K562 (cell line): Measurements from ENCODE around the gene TOM1. TPM values are rescaled to one million over a fixed set of nuclear protein-coding genes. Genes with fewer than 3 reads are reported as not detected.

ENCODE experiments used
- ATAC-seq: fragments of 200-7000 bp; cut with Tn5 transposase; 3 replicates; pipeline ENCODE4 v1.9.1; 2020; ENCODE audit warnings: moderate library complexity
- BruUV-seq: library from RNA; stranded (reverse); fragments of 400-500 nt; replicated peaks from 2 replicates; lab custom pipeline; 2021; lab: Mats Ljungman, UMichigan
- CTCF ChIA-PET: fragments of 300-600 bp; formaldehyde crosslinking; extraction: SDS; loops from one replicate; lab custom pipeline; 2021; ENCODE audit warnings: low intra/inter-chr PET ratio; lab: Yijun Ruan, JAX
- POLR2A ChIA-PET: fragments of 300-600, 350-650 bp; sonication (Branson Sonifier 250); formaldehyde crosslinking; extraction: SDS; loops from one replicate; lab custom pipeline; 2021; ENCODE audit warnings: antibody characterized with exemption, inconsistent platforms; lab: Yijun Ruan, JAX
- DNase-seq, 4 experiments: peaks; one replicate each; pipeline versions ENCODE4 v3.0.0 to v3.0.0-alpha.2; 2011 to 2018; ENCODE audit warnings: low spot score in 3 of 4, mixed read lengths in 3 of 4; ENCODE audit errors: extremely low read depth in 1 of 4
- FAIRE-seq: peaks from 2 replicates; lab custom pipeline; 2011; peaks lifted over from hg19 to GRCh38; lab: Jason Lieb, UNC
- H2AFZ ChIP-seq: 2 replicates; pipeline ENCODE4 v1.6.0; 2011; ENCODE audit warnings: low read depth, low read length, control low read depth, inconsistent platforms
- H3K27ac ChIP-seq: fragments of 200-600 bp; 3 replicates; pipeline ENCODE4 v1.8.0; 2011; ENCODE audit warnings: low read depth, mild to moderate bottlenecking, control low read depth, inconsistent platforms, low read length, moderate library complexity, mixed read lengths; ENCODE audit errors: extremely low read depth
- H3K27me3 ChIP-seq, 2 experiments: fragments of 300-600 bp in 1 of 2; 2 replicates in 1 of 2; 3 replicates in 1 of 2; pipeline versions ENCODE4 v1.6.0 to v1.8.0; 2011; ENCODE audit warnings: inconsistent platforms in 2 of 2, low read length in 2 of 2, mild to moderate bottlenecking in 1 of 2, mixed read lengths in 1 of 2, moderate library complexity in 1 of 2; ENCODE audit not compliant: control insufficient read depth in 2 of 2, insufficient read depth in 2 of 2
- H3K36me3 ChIP-seq: fragments of 300-600 bp; 3 replicates; pipeline ENCODE4 v1.8.0; 2011; ENCODE audit warnings: mild to moderate bottlenecking, low read length, inconsistent platforms; ENCODE audit not compliant: control insufficient read depth, insufficient read depth
- H3K4me1 ChIP-seq, 2 experiments: fragments of 200-600 bp in 1 of 2; replicated peaks in 1 of 2; 2 replicates in 1 of 2; 3 replicates in 1 of 2; pipeline versions ENCODE4 v1.5.1 to v1.8.0; 2011; ENCODE audit warnings: inconsistent platforms in 2 of 2, low read length in 2 of 2, mild to moderate bottlenecking in 1 of 2, mixed read lengths in 1 of 2, moderate library complexity in 1 of 2; ENCODE audit not compliant: control insufficient read depth in 2 of 2, insufficient read depth in 2 of 2
- H3K4me2 ChIP-seq: 2 replicates; pipeline ENCODE4 v1.6.1; 2011; ENCODE audit warnings: low read length, control low read depth, inconsistent platforms, mixed read lengths; ENCODE audit not compliant: insufficient read depth
- H3K4me3 ChIP-seq: fragments of 200-600 bp; sonication (generic), shearing (Covaris generic); 2 replicates; pipeline ENCODE4 v1.5.1; 2016; ENCODE audit warnings: control low read depth, inconsistent platforms
- H3K79me2 ChIP-seq: fragments of 200-600 bp; 3 replicates; pipeline ENCODE4 v1.8.0; 2011; ENCODE audit warnings: low read length, inconsistent platforms; ENCODE audit not compliant: control insufficient read depth, insufficient read depth
- H3K9ac ChIP-seq, 2 experiments: 2 replicates each; pipeline versions ENCODE4 v1.6.0 to v1.6.1; 2011; ENCODE audit warnings: low read depth in 2 of 2, low read length in 2 of 2, control low read depth in 1 of 2, inconsistent platforms in 1 of 2, mild to moderate bottlenecking in 1 of 2, mixed read lengths in 1 of 2; ENCODE audit not compliant: insufficient read depth in 1 of 2
- H3K9me1 ChIP-seq: one replicate; pipeline ENCODE4 v1.6.0; 2011; ENCODE audit warnings: inconsistent platforms, mild to moderate bottlenecking, low read length, moderate library complexity; ENCODE audit not compliant: control insufficient read depth, insufficient read depth
- H3K9me3 ChIP-seq: replicated peaks from 2 replicates; pipeline ENCODE4 v1.5.1; 2011; ENCODE audit warnings: low read depth, low read length, inconsistent platforms; ENCODE audit not compliant: control insufficient read depth, insufficient read depth
- H4K20me1 ChIP-seq: replicated peaks from 2 replicates; pipeline ENCODE4 v1.6.1; 2011; ENCODE audit warnings: low read length, inconsistent platforms, mixed read lengths; ENCODE audit not compliant: control insufficient read depth, insufficient read depth
- ATF4 ChIP-seq: fragments of 450-650 bp; formaldehyde crosslinking; IDR thresholded peaks from 2 replicates; pipeline ENCODE4 v1.4.0; 2022; ENCODE audit warnings: mild to moderate bottlenecking, moderate library complexity
- BCOR ChIP-seq: fragments of 450-650 bp; IDR thresholded peaks from 2 replicates; pipeline ENCODE4 v1.6.1; 2016
- ELF4 ChIP-seq: fragments of 450-650 bp; formaldehyde crosslinking; IDR thresholded peaks from 2 replicates; pipeline ENCODE4 v1.4.0; 2022; ENCODE audit warnings: missing genetic modification characterization
- NCOA4 ChIP-seq: fragments of 450-650 bp; IDR thresholded peaks from 2 replicates; pipeline ENCODE4 v1.6.1; 2018; ENCODE audit warnings: mild to moderate bottlenecking; ENCODE audit not compliant: partially characterized antibody
- NR2C1 ChIP-seq, 2 experiments: fragments of 450-650 bp; IDR thresholded peaks; 2 replicates each; pipeline ENCODE4 v1.6.1; 2017; ENCODE audit warnings: mild to moderate bottlenecking in 2 of 2, antibody characterized with exemption in 1 of 2, inconsistent platforms in 1 of 2, missing compliant biosample characterization in 1 of 2, missing genetic modification characterization in 1 of 2
- PCBP1 ChIP-seq: fragments of 200-400 bp; formaldehyde crosslinking; IDR thresholded peaks from 2 replicates; pipeline ENCODE4 v1.6.1; 2018; ENCODE audit warnings: mild to moderate bottlenecking, low read depth, low read length; ENCODE audit not compliant: poor library complexity, severe bottlenecking
- PPARD ChIP-seq: fragments of 250-450 bp; sonication (Bioruptor Pico); IDR thresholded peaks from 2 replicates; pipeline ENCODE4 v1.8.0; 2022; ENCODE audit warnings: inconsistent platforms, mild to moderate bottlenecking, moderate library complexity
- PTBP1 ChIP-seq: fragments of 200-400 bp; formaldehyde crosslinking; IDR thresholded peaks from 2 replicates; pipeline ENCODE4 v1.6.1; 2017; ENCODE audit warnings: low read depth, low read length
- SAFB ChIP-seq: fragments of 200-400 bp; formaldehyde crosslinking; IDR thresholded peaks from 2 replicates; pipeline ENCODE4 v1.6.1; 2017; ENCODE audit warnings: low read depth, low read length, borderline replicate concordance
- SAP30 ChIP-seq: fragments of 200-600 bp; sonication (generic); IDR thresholded peaks from 2 replicates; pipeline ENCODE4 v1.6.1; 2012; ENCODE audit warnings: borderline replicate concordance, low read depth, mild to moderate bottlenecking, moderate library complexity, low read length, control low read depth, inconsistent platforms; ENCODE audit not compliant: insufficient read depth, poor library complexity, severe bottlenecking
- ZNF140 ChIP-seq: fragments of 250-450 bp; sonication (Bioruptor Pico); IDR thresholded peaks from 2 replicates; pipeline ENCODE4 v1.8.0; 2021; ENCODE audit warnings: moderate library complexity, mild to moderate bottlenecking, inconsistent platforms
- ZNF23 ChIP-seq: fragments of 250-450 bp; sonication (Bioruptor Pico); IDR thresholded peaks from 2 replicates; pipeline ENCODE4 v1.4.0; 2020; ENCODE audit warnings: mild to moderate bottlenecking
- ZNF551 ChIP-seq: fragments of 250-450 bp; sonication (Bioruptor Pico); IDR thresholded peaks from 2 replicates; pipeline ENCODE4 v1.5.0; 2021; ENCODE audit warnings: mild to moderate bottlenecking, moderate library complexity
- WGBS: fragments of 100-300 bp; shearing (Covaris generic); methylation state at CpG from one replicate; pipeline ENCODE4 v1.1.6; 2016; ENCODE audit warnings: low coverage, mixed read lengths; ENCODE audit not compliant: insufficient coverage; ENCODE audit errors: missing lambda C conversion rate; 5-methylcytosine and 5-hydroxymethylcytosine counted together
- in situ Hi-C: fragments of 300-500 bp; cut with MboI; formaldehyde crosslinking; loops from 4 replicates; pipeline ENCODE4 v1.15.0; 2018; ENCODE audit warnings: inconsistent platforms, mixed read lengths
- intact Hi-C: fragments of 100-400 bp; cut with micrococcal nuclease; formaldehyde crosslinking; loops from 2 replicates; pipeline ENCODE4 v1.14.2; 2022
- polyA plus RNA-seq, 8 experiments: library from polyadenylated mRNA; depleted of rRNA in 4 of 8; stranded (reverse) in 5 of 8; unstranded in 3 of 8; fragments of >200 nt; fragmentation: Nextera tagmentation in 2 of 8; fragmentation: Illumina TruSeq in 1 of 8; extraction: Ambion mirVana in 2 of 8; extraction: Trizol in 1 of 8; gene quantifications; 2 replicates each; pipeline versions ENCODE4 v1.2.1 to v1.2.3, GENCODE V29; 2011 to 2014; ENCODE audit warnings: inconsistent platforms in 1 of 8, missing spikeins in 1 of 8
- total RNA-seq, 7 experiments: library from RNA; depleted of rRNA in 6 of 7; stranded (reverse); fragments of >200 nt in 6 of 7; fragmentation: Illumina TruSeq in 2 of 7; extraction: Trizol in 2 of 7; gene quantifications; 2 replicates each; pipeline versions ENCODE4 v1.2.1 to v1.2.3, GENCODE V29; 2011 to 2021; ENCODE audit warnings: low replicate concordance in 1 of 7

Gene TOM1
- total and polyA plus RNA-seq, 9 of the 15 experiments (the other 6 are each of a cell fraction or from before 2014, with no cell fraction given) = 0.64 to 20.6 (median 12.0) TPM

GRCh38 chr22:35343664-35344550 lies 44.2 kb downstream of the TOM1 start:
- no peak overlapping the region for H3K4me3 ChIP-seq
- H3K9me3 ChIP-seq = no peaks in the 10 kb centered on the region
- no peaks in the 10 kb centered on the region for H3K79me2 ChIP-seq
- ChIA-PET CTCF (no interaction called here), POLR2A (no interaction called here)
- H3K9ac ChIP-seq = no peak overlapping the region
- TF ChIP-seq PTBP1 = no peak
- 0 out of 2 replicates have a peak, but pooled peaks have one; percentile 26 for TF ChIP-seq ELF4
- no peak overlapping the region for H2AFZ ChIP-seq
- H3K4me1 ChIP-seq = peaks cover 0 to 5% of the 10 kb centered on the region in 2 experiments; a peak in 1 of 5 replicates
- peaks cover 3% of the 10 kb centered on the region; the same call in 1 of the 3 replicates for H3K36me3 ChIP-seq
- no peak for ATAC-seq
- WGBS = 91% methylated on average over 8 of the region's 26 CpGs
- no peaks in the 10 kb centered on the region for H3K27me3 ChIP-seq
- H3K9me1 ChIP-seq = no peaks in the 10 kb centered on the region
- FAIRE-seq = no peak
- no peak overlapping the region for H3K27ac ChIP-seq
- no peak for DNase-seq
- no peak overlapping the region for H3K4me2 ChIP-seq
- in situ Hi-C loops (no loop called here), intact Hi-C loops (no loop called here)
- no TSS peak for BruUV-seq
- H4K20me1 ChIP-seq = no peaks in the 10 kb centered on the region

- Histone ChIP-seq H3K9me3 (no peaks in the 10 kb centered on the region), H3K4me1 (peaks cover 0 to 5% of the 10 kb centered on the region in 2 experiments; a peak in 2 of 5 replicates), H3K4me3 (no peak overlapping the region), H3K79me2 (no peaks in the 10 kb centered on the region), H3K9ac (no peak overlapping the region), H4K20me1 (no peaks in the 10 kb centered on the region), H3K27me3 (no peaks in the 10 kb centered on the region), H3K4me2 (no peak overlapping the region), H3K27ac (no peak overlapping the region), H3K9me1 (no peaks in the 10 kb centered on the region), H2AFZ (no peak overlapping the region), H3K36me3 (peaks cover 3% of the 10 kb centered on the region; the same call in 1 of the 3 replicates)
- ATAC-seq (no peak), DNase-seq (no peak), FAIRE-seq (no peak)
- in situ Hi-C loops (no loop called here), intact Hi-C loops (no loop called here)
- CTCF ChIA-PET = no interaction called here
- POLR2A ChIA-PET = interaction anchor here (0.6 kb wide), 1 partner anchor 276 kb away, joined by 3 read pairs; no protein-coding TSS in a partner anchor
- no TSS peak for BruUV-seq
- 71% methylated on average over 11 of the region's 14 CpGs for WGBS
- TF ChIP-seq ZNF551 (CRISPR knock-in tag) (no peak), NR2C1 (IDR thresholded peaks at IDR 0.05) (no peak), NR2C1 (tag; IDR thresholded peaks at IDR 0.05) (no peak), ZNF23 (CRISPR knock-in tag) (no peak), PPARD (CRISPR knock-in tag) (no peak), SAP30 (no peak), NCOA4 (no peak), PCBP1 (no peak), SAFB (no peak), ATF4 (CRISPR knock-in tag) (no peak), ZNF140 (no peak), BCOR (no peak)
Measured at GRCh38 chr22:35344956-35345690, 45.4 kb downstream of the TOM1 start.
